ENCODE data around the gene ZFP1.

DNA sequence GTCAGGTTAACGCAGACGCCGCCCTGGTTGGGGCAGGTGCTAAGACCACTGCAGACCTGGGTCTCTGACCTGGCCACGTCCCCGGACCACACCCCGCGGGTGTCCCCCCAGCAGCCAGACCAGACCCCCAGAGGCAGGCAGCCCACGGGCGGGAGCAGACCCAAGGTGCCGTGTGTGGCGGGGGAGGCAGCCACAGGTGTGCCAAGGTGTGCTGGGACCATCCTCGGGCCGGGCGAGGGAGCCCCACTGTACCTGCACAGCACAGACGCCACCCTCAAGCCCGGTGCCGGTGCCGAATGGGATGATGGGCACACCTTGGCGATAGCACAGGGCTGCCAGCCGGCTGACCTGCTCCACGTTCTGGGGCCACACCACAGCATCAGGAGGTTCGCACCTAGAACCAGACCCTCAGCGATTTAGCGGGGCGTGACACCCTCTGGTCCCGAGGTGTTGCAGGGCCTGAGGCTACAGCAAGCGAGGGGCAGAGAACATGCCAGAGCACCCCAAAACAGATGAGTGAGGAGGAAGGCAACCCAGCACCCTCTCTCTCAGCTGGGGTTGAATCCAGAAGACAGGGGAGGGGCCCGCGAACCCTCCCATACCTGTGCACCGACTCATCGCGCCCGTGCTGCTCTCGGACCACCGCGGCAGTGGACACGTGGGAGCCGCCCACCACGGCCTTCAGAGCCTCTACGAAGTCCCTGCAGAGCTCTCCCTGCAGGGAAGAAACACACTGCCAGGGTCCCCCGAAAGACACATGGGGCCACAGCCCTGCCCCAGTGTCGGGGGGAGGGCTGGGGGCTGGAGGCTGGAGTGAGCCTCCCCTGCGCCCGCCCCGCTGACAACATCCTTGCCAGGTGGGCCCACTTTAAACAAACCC, 33.1 kb upstream of the ZFP1 start:
- TF ChIP-seq, protein P1, sequence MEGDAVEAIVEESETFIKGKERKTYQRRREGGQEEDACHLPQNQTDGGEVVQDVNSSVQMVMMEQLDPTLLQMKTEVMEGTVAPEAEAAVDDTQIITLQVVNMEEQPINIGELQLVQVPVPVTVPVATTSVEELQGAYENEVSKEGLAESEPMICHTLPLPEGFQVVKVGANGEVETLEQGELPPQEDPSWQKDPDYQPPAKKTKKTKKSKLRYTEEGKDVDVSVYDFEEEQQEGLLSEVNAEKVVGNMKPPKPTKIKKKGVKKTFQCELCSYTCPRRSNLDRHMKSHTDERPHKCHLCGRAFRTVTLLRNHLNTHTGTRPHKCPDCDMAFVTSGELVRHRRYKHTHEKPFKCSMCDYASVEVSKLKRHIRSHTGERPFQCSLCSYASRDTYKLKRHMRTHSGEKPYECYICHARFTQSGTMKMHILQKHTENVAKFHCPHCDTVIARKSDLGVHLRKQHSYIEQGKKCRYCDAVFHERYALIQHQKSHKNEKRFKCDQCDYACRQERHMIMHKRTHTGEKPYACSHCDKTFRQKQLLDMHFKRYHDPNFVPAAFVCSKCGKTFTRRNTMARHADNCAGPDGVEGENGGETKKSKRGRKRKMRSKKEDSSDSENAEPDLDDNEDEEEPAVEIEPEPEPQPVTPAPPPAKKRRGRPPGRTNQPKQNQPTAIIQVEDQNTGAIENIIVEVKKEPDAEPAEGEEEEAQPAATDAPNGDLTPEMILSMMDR (IDR thresholded peaks at IDR 0.05; ENCODE audit: borderline replicate concordance, extremely low read depth, low read length, poor library complexity, severe bottlenecking): no peak
- no peak for TF ChIP-seq EZH2 (IDR thresholded peaks at IDR 0.05; ENCODE audit: borderline replicate concordance, low read depth, low read length, severe bottlenecking)
